Activated CD8-positive, alpha-beta memory T cell treated with anti-CD3 and anti-CD28 coated beads, Interleukin-2, amount 50 U/mL, for 1 hour (primary cell): Measurements from ENCODE around the gene BPI.
"Not testable (repeated sequence)": the region's sequence is repeated elsewhere in the genome, so short reads cannot be mapped to it uniquely, and the experiment has no call there.

ENCODE experiments used
- DNase-seq: peaks from one replicate; pipeline ENCODE4 v3.0.0-alpha.2; 2020; ENCODE audit errors: extremely low read depth

The BPI gene

DNA sequence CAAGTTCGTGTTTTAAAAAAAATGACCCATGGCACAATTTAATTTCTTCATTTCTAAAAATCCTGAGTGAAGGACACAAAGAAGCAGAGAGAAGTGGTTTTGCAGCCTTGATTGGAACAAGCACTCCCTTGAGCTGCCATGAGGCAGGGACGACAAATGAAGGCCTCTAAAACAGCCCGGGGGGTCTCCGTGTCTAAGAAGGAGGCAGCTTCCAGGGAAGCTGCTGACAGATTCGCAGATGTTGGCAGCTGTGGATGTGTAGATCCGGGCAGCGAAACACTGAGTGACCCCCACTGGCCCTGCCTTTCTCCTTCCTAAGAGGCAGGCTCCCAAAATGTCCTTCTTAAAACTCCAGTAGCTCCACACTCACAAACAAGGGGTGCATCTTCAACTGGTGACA, 32.8 kb downstream of the BPI start:
- DNase-seq: no peak

DNA sequence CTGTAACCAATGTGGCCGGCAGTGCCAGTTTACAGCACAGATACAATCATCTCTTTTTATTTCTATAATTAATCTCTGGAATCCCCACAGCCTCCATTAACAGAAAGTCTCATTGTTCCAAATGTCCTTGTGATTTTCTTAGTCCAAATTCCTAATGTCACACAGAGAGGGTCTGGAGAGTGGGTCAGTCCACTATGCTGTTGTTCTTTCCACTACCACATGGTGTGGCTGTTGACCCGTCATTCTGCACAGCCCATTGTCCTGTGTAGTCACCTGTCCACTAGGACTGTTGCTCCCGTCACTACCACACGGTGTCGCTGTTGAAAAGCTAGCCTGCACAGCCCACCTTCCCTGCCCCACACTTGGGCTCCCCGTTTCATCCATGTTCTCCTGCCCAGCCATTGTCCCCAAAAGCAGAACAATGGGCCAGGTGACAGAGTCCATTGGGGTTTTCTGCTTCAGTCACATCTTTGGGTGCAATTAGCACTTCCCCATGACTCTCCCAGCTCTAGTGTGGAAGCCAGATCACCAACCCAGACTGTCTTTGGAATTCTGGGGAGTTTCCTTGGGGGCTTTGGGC, 33.7 kb downstream of the BPI start:
- DNase-seq: no peak

DNA sequence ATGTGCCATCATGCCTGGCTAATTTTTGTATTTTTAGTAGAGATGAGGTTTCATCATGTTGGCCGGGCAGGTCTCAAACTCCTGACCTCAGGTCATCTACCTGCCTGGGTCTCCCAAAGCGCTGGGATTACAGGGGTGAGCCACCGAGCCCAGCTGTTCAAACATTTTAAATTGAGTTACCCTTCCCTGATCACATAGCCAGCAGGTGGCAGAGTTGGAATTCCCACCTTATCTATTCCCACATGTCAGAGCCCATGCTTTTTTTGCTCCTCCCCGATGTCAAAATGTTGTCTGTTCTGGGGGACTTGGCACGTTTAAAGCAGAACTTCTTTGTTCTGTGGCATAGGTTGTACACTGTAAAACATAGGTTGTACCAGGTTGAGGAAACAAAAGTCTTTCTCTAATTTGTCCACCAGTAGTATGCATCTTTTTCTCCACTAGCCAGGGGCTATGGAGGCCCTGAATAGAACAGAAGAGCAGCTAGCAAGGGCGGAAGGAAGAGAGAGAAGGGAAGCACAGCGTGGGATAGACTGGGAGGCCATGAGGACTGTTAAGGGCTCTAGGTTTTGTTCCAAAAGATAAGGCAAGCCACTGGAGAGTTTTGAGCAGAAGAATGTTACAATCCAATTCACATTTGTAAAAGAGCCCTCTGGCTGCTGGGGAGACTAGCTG, 35.0 kb downstream of the BPI start:
- no peak for DNase-seq

DNA sequence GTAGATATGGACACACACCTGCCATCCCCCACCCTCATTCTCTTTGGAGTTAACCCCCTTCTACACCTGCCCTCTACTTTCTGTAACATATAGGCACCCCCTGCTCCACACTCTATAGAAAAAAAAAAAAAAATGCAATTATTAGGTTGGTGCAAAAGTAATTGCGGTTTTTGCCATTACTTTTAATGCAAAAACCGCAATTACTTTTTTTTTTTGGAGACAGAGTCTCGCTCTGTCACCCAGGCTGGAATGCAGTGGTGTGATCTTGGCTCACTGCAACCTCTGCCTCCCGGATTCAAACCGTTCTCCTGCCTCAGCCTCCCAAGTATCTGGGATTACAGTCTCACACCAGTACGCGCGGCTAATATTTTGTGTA, 35.6 kb downstream of the BPI start:
- DNase-seq: not testable (repeated sequence)

DNA sequence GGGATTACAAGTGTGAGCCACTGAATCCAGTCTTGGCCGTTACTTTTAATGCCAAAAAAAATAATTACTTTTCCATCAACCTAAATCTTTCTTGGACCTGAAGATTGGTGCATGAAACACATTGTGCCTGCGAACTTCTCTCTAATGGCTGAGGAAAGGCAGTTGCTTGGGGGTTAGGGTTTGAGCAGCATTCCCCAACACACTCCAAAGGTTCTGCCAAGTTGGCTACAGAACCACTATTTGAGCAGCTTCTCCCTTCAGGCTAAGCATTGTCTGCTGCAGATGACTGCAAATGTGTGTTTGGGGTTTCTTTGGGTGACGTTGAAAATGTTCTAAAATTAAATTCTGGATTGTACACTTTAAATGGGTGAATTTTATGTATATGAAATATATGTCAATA, 36.0 kb downstream of the BPI start:
- no peak for DNase-seq

DNA sequence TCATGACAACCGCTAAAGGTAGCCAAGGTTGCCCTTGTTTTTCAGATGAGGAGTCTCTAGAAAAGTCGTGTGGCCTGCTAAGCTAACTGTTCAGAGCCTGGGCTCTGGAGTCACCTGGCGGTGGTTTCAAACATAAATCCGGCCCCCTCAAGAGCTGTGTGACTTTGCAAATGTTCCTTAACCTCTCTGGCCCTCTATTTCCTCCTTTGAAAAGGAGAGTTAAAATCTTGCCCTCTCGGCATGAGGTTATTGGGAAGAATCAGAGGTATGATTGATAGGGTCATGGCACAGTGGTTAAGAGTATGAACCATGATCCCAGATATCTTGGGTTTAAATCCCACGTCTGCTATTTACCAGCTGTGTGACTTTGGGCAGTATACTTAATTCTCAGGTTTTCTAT, 36.7 kb downstream of the BPI start:
- no peak for DNase-seq

DNA sequence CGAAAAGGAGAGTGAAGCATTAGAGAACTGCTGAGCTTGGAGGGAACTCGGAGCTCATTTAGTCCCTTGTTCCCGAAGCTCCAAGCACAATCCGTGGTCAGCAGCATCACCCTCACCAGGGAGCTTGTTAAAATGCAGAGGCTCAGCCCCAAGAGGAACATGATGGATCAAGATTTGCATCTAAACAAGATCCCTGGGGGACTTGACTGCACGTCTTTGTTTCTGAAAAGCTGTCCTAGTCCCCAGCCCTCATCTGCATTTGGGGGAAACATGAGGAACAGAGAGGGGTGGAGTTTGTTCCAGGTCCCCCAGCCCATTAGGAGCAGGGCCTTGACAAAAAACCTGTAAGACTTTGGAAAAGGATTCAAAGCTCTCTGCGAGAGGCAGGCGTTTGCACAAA, 38.3 kb downstream of the BPI start:
- DNase-seq: no peak

DNA sequence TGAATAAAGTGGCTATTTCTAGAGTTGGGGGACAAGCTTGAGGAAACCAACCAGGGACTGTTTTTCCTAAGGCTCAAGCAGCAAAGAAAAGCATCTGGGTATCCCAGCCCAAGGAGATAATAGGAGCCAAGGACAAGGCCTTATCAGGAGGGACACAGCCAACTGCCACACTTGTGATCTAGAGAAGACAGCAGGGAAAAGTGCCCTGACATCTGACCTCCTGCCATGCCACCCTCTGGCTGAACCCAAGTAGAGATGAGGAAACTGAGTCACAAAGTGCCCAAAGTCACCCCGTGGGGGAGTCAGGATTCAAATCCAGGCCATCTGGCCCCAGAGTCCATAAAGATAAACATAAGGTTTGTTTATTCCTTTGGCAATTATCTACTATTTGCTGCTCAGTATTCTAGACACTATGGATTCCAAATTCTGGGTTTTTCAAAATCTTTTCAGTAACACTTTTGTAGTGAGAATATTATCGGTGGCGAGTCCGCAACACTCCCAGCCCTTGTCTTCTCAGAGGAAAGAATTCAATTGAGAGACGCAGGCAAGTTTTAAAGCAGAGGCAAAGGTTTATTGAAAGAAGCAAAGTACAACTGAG, 38.9 kb downstream of the BPI start:
- no peak for DNase-seq

DNA sequence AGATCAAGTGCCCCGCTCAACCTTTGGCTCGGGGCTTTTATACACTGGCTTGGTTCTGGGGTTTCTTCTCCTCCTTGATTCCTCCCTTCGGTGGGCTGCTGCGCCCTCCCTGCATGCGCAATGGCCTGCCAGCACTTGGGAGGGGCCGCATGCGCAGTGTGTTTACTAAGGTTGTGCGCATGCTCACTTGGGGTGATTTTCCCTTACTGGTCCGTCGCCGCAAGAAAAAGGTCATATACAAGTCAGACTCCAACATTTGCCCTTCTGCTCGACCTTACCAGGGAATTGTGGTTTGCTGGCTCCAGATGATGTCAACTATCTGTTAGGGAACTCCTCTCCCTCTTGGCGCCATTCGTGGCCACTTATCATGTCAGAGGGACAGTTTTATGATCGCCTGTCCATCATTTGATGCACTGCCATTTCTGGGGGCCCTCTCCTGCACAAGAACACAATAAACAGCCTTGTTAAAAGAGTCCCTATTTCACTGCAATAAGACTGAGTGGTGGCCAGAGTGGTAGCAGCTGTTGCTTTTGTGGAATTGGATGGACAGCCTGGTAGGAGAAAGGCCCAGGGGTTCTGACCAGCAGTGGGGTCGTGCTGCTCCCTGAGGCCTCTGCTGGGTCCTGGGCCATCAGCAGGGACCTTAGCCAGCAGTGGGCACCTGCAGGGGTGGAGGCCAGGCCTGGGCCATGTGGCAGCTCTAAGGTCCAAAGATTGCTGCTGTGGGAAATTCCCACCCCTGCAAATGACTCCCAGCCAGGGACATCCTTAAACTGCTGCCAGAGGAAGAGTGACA, 39.6 kb downstream of the BPI start:
- no peak for DNase-seq

DNA sequence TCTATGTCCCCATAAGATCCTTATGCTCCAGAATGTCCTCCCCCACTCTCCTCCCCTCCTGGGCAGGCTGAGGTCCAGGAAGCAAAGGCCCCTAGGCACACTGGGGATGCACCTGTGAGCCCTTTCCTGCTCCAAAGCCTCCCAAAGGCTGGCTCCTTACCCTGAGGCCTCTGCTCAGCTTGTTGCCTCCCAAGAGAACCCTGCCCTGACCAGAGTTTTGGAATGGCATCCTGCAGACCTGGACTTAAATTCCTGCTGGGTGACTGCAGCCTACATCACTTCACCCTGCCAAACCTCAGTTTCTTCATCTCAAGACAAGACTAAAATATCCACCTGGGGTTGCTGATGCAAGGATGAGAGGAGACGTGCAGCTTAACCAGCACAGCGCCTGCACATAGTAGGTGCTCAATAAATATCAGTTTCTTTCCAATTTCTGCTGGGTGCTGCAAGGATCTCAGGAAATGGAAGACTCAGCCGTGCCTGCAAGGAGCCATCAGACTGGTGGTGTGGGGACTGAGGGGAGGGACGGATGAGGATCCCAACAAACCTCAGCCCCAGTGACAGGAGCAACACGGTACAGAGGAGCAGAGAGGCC, 40.2 kb downstream of the BPI start:
- DNase-seq: no peak

DNA sequence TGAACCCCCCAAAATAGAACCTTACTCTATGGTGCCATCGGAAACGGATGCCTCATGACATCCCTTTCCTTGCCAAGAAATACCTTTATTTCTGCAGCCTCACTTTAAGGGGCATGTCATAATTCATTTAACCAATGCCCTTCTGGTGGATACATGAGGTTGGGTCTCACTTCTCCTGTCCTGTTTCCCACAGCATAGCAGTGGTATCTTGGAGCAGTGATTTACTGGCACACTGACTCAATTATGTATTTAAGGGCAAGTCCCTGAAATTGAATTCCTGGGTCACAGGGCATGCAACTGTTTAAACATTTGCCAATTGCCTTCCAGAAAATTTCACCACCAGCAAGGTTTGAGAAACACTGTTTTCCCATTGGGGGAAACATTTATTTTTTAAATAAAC, 41.7 kb downstream of the BPI start:
- no peak for DNase-seq

DNA sequence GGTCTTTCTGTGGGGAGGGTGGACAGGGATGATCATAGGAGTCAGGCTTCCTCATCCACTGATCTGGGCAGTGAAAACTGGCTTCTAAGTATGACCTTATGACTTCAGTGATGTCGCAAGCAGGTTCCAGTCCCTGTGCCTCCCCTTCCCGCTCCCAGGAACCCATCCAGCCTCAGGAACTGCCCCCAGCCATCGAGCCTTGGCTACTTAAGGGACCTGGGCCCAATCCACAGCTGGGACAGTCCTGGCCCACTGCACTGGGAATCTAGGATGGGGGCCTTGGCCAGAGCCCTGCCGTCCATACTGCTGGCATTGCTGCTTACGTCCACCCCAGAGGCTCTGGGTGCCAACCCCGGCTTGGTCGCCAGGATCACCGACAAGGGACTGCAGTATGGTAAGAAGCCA, 42.3 kb downstream of the BPI start, which contains the start of gene LBP:
TSS of gene LBP (plus strand) at position 236 of the 405 bp plus-strand sequence. CDS start at position 271, 35 bp downstream.
- no peak for DNase-seq

DNA sequence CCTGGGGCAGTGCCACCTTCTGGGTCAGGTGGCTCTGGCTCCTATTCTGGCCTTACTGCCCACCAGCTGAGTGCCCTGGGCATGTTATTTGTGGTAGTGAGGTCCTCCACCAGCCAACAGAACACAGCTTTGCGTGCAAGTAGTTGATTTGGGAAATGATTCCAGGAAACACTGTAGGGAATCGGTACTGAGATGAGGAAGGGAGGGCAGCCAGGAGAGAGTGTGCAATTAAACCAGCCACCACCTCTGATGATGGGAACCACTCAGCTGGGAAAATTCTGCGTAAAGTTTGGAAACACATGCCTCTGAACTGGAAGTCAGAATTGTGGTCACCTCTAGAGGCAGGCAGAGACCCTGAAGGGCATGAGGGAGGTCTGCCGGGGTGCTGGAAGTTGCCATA, 42.8 kb downstream of the BPI start:
- no peak for DNase-seq

DNA sequence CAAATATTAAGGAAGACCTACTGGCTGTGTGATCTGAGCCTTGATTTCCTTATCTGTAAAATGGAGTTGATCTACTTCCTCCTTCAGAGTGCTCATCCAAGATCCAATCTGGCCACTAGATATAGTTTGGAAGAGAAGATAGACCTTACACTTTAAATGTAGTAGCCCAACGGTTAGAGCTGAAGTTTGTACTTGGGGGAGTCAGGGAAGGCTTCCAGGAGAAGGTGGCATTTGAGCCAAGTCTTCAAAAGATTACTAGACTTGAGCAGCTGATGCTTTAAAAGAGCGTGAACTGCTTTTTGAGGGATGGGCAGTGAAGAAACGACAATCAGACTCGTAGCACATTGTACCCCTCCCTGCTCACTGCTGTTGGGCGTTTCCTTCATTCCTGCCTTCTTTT, 45.9 kb downstream of the BPI start:
- DNase-seq: no peak

DNA sequence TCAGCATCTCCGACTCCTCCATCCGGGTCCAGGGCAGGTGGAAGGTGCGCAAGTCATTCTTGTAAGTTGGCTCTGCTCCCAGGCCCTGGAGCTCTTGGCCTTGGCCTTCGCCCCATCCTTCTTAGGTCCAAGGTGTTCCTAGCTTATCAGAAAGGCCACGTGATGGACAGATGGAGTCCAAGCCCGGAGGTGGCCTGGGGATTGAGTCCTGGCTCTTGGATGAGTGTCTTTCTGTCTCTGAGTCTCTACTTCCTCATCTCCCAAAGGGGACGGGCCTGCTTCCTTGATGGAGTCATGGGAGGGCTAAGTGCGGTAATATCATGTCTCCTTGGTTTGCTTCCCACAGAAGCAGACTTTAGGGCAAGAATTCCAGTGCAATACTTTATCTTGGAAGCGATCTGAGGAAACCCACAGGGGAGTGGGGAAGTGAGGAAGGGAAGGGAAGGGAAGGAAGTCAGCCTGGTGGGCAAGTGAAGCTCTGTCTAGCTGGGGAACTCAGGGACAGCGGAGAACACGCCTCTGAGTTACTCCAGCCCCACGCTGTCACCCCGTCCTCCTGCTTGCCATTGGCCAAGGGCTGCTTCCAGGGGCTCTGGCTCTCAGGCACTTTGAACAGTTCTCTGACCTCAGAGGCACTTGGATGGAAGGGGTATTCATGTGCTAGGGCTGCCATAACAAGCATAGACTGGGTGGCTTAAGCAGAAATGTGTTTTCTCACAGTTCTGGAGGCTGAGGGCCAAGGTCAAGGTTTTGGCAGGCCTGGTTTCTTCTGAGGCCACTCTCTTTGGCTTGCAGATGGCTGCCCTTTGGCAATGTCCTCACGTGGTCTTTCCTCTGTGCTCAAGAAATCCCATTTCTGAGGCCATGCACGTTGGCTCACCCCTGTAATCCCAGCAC, 47.2 kb downstream of the BPI start:
- DNase-seq: no peak

DNA sequence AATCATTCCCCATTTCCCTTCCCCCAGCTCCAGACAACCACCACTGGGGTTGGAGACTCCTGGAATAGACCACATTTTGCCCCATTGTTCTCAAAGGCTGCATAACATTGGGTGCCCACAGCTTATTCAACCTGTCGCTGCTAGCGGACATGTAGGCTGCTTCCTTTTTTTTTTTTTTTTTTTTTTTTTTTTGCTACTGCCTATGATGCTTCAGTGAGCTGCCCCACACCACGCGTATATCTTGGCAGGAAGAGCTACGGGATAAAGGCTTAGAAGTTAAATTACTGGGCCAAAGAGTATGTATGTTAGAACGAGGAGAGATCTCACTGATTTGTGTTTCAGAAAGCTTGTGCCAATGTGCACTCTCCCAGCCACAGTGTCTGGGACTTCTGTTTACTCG, 49.4 kb downstream of the BPI start:
- no peak for DNase-seq

DNA sequence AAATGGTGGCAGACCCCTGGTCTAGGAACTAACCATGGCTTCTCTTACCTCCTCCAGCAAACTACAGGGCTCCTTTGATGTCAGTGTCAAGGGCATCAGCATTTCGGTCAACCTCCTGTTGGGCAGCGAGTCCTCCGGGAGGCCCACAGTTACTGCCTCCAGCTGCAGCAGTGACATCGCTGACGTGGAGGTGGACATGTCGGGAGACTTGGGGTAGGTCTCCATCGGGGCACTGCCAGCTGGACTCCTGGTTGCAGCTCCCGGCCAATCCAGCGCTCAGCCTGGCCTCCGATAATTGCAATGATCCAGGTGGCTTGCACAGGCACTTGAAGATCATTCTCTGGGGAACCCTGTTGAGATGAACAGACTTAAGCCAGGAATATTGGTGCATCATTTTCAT, 50.3 kb downstream of the BPI start:
- DNase-seq: no peak

DNA sequence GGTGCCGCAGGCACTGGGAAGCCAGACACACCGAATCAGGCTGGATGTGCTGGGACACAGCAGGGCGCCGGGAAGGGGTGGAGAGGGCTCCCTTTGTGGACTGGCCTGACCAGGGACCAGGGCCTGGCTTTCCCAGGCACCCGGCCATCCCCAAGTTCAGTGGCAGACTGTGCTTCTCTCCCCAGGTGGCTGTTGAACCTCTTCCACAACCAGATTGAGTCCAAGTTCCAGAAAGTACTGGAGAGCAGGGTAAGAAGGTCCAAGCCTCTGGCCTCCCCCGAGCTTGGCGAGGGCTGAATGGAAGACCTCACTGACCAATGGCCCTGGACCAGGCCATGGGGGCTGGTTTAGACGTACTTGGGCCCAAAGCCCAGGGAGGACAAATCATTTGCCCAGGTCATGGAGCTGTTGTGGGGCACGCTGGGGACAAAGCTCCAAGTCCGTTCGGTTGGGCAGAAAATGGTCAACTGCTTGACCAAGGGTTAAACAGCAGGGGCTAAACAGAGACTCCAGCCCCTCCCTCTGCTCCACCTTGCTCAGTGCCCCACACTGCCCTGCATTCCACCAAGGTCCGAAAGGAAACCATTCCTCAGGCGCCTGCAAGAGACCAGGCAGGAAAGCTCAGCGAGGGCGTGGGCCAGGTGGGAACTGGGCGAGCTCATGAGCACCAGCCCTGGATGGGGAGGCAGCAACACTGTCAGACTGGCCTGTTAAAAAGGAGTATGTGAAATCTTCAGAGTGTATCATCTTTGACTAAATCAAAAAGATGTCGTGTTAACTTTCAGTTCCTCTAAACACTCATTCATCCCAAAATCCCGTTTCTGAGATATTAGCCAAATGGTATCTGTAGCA, 51.4 kb downstream of the BPI start:
- DNase-seq: no peak

DNA sequence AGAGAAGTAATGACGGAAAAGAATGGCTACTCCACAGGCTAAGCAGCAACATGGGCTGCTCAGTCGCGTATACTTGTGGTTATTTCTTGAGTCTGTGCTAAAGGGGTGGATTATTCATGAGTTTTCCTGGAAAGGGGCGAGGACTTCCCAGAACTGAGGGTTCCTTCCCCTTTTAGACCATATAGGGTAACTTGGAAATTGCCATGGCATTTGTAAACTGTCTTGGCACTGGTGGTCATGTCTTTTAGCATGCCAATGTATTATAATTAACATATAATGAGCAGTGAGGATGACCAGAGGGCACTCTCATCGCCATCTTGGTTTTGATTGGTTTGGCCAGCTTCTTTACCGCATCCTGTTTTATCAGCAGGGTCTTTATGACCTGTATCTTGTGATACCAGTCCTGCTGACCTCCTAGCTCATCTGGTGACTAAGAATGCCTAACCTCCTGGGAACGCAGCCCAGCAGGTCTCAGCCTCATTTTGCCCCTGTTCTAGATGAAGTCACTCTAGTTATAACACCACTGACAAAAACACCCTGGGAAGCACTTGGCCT, 53.8 kb downstream of the BPI start:
- DNase-seq: no peak

DNA sequence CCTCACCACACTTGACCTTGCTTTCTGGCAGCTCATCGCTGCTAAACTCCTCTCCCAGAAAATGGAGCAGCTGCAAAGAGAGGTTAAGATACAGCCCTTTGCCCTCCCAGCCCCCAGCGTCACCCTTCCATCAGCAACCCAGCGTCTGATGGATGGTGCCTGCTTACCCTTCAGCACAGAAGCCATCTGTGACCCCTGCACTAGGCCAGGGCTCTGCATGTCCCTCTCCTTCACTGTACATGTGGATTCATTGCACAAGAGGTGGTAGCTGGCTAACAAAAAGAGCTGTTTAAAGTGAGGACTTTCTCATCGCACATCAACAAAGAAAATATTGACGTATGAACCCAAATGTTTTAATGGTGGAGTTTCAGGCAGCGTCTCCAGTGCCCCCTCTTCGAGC, 54.6 kb downstream of the BPI start:
- DNase-seq: no peak
